HepG2 (cell line): Measurements from ENCODE around the gene GPATCH3. TPM values are rescaled to one million over a fixed set of nuclear protein-coding genes. Genes with fewer than 3 reads are reported as not detected.
A peak's percentile ranks its signal among the peaks of the same experiment; 100 is the strongest.

Experiments
- ARID2 ChIP-seq: sonication (generic); formaldehyde crosslinking; IDR thresholded peaks from 2 replicates; pipeline ENCODE4 v1.8.1; 2022; ENCODE audit warnings: mild to moderate bottlenecking, missing genetic modification reagents, borderline replicate concordance
- CBX2 ChIP-seq, 2 experiments: fragments of 200-600 bp in 1 of 2; sonication (generic); formaldehyde crosslinking in 1 of 2; IDR thresholded peaks; 2 replicates each; pipeline versions ENCODE4 v1.7.0 to v1.8.1; 2018 to 2022; ENCODE audit warnings: low read depth in 2 of 2, low read length in 1 of 2, mild to moderate bottlenecking in 1 of 2, missing genetic modification reagents in 1 of 2
- ETV6 ChIP-seq: sonication (generic); formaldehyde crosslinking; conservative IDR thresholded peaks from 2 replicates; pipeline ENCODE4 v1.4.0; 2020; ENCODE audit warnings: missing genetic modification reagents
- IRF2 ChIP-seq: IDR thresholded peaks from 2 replicates; pipeline ENCODE4 v1.6.1; 2018; ENCODE audit warnings: missing genetic modification reagents, missing compliant biosample characterization
- NKX3-1 ChIP-seq: sonication (generic); formaldehyde crosslinking; IDR thresholded peaks from 2 replicates; pipeline ENCODE4 v1.5.0; 2020; ENCODE audit warnings: missing genetic modification reagents
- NR3C1 ChIP-seq: sonication (generic); formaldehyde crosslinking; IDR thresholded peaks from 2 replicates; pipeline ENCODE4 v1.4.0; 2020; ENCODE audit warnings: missing genetic modification reagents
- SMC3 ChIP-seq: IDR thresholded peaks from 2 replicates; pipeline ENCODE4 v1.6.1; 2011; ENCODE audit warnings: low read length, improper control_type of control experiment
- U2AF2 ChIP-seq: fragments of 200-400 bp; formaldehyde crosslinking; IDR thresholded peaks from 2 replicates; pipeline ENCODE4 v1.6.1; 2017; ENCODE audit warnings: low read depth, mild to moderate bottlenecking, low read length
- ZBTB38 ChIP-seq: sonication (generic); formaldehyde crosslinking; IDR thresholded peaks from 2 replicates; pipeline ENCODE4 v1.5.1; 2020; ENCODE audit warnings: mild to moderate bottlenecking, missing genetic modification reagents
- ZNF564 ChIP-seq: sonication (generic); formaldehyde crosslinking; IDR thresholded peaks from 2 replicates; pipeline ENCODE4 v1.8.1; 2023; ENCODE audit warnings: mild to moderate bottlenecking, missing genetic modification reagents
- polyA plus RNA-seq, 8 experiments: library from polyadenylated mRNA; depleted of rRNA in 3 of 8; stranded (reverse) in 7 of 8; unstranded in 1 of 8; fragments of >200 nt; fragmentation: Illumina TruSeq in 4 of 8; extraction: Trizol in 4 of 8; gene quantifications; 2 replicates each; pipeline versions ENCODE4 v1.2.1 to v1.2.3, GENCODE V29; 2011 to 2016; ENCODE audit warnings: low read depth in 4 of 8, missing spikeins in 1 of 8, mixed read lengths in 1 of 8; ENCODE audit not compliant: insufficient read depth in 1 of 8
- total RNA-seq, 5 experiments: library from RNA; depleted of rRNA; stranded (reverse); fragments of >200 nt; fragmentation: Illumina TruSeq; extraction: Trizol; gene quantifications; 2 replicates each; pipeline ENCODE4 v1.2.3, GENCODE V29; 2016; ENCODE audit warnings: low read depth in 1 of 5
- TF ChIP-seq, protein P1 (sequence below): sonication (generic); formaldehyde crosslinking; IDR thresholded peaks from 2 replicates; pipeline ENCODE4 v1.4.0; 2020; ENCODE audit warnings: mild to moderate bottlenecking, missing genetic modification reagents
- TF ChIP-seq, protein P2 (sequence below): sonication (generic); formaldehyde crosslinking; IDR thresholded peaks from 2 replicates; pipeline ENCODE4 v1.4.0; 2020; ENCODE audit warnings: missing genetic modification reagents, borderline replicate concordance
- TF ChIP-seq, protein P3 (sequence below): sonication (generic); formaldehyde crosslinking; IDR thresholded peaks from 2 replicates; pipeline ENCODE4 v1.5.1; 2020; ENCODE audit warnings: mild to moderate bottlenecking, missing genetic modification reagents, moderate library complexity
- TF ChIP-seq, protein P4 (sequence below), 2 experiments: sonication (generic) in 1 of 2; formaldehyde crosslinking in 1 of 2; IDR thresholded peaks; 2 replicates each; pipeline versions ENCODE4 v1.5.1 to v1.6.1; 2011 to 2020; ENCODE audit warnings: borderline replicate concordance in 1 of 2, low read depth in 1 of 2, low read length in 1 of 2, mild to moderate bottlenecking in 1 of 2, missing genetic modification reagents in 1 of 2, moderate library complexity in 1 of 2

The GPATCH3 gene
- total and polyA plus RNA-seq, 2 of the 13 experiments (the other 11 are each of a cell fraction or from before 2014, with no cell fraction given) = 8.3 to 11.0 TPM

DNA sequence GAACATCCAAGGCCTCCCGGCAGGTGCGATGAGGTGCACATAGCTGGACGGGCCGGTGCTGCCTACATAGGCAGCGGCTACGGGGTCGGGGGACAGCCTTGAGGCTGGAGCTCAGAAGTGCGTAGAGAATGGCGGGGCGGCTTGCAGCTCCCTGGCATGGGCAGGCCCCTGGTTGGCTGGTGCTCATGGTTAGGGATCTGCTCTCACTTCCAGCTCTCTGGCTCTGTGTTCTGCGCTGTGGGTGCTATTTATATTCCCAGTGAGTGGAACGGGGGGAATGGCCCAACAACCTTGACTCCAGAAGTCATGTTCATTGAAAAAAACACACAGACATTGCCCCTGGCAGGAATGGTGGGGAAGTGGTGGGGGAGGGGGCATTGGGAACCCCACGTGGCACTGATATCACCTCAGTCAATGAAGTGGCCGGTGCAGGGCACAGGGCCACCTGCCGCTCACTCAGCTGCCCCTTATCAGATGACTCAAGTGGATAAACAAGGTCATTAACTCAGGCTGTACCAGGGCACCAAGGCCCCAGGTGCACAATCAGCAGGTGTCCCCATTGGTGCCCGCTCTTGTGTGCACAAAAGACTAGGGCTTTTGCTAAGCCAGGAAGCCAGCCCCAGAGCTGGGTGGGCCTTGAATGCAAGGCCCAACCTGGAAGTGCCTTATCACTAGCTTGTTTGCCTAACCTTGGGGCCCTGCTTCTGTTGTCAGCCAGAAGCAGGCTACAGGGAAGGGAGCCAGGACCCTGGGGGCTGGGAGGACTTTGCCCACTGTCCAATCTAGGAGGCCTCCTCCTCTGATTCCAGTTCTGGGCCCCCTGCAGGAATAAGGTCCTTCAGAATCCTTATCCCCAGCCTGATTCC, 13.7 kb upstream of the GPATCH3 start, which contains the start of gene NR0B2 (continued):
- TF ChIP-seq ARID2 (CRISPR knock-in tag) (no peak), CBX2 (IDR thresholded peaks at IDR 0.05; ENCODE audit: low read depth, low read length) (no peak), CBX2 (CRISPR knock-in tag; IDR thresholded peaks at IDR 0.05; ENCODE audit: low read depth) (no peak), NKX3-1 (peak; percentile 52), NR3C1 (CRISPR knock-in tag) (no peak), IRF2 (CRISPR knock-in tag) (peak; percentile 91), SMC3 (peak; percentile 9; the same call in 1 of the 2 replicates), ETV6 (CRISPR knock-in tag) (peak; percentile 44; the same call in 1 of the 2 replicates), U2AF2 (no peak; the same call in 1 of the 2 replicates), ZBTB38 (CRISPR knock-in tag) (peak; percentile 41), ZNF564 (CRISPR knock-in tag) (peak; percentile 93; the same call in 1 of the 2 replicates)
- TF ChIP-seq, protein P1, sequence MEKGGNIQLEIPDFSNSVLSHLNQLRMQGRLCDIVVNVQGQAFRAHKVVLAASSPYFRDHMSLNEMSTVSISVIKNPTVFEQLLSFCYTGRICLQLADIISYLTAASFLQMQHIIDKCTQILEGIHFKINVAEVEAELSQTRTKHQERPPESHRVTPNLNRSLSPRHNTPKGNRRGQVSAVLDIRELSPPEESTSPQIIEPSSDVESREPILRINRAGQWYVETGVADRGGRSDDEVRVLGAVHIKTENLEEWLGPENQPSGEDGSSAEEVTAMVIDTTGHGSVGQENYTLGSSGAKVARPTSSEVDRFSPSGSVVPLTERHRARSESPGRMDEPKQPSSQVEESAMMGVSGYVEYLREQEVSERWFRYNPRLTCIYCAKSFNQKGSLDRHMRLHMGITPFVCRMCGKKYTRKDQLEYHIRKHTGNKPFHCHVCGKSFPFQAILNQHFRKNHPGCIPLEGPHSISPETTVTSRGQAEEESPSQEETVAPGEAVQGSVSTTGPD = peak; percentile 92; the same call in 1 of the 2 replicates
- TF ChIP-seq, protein P2, sequence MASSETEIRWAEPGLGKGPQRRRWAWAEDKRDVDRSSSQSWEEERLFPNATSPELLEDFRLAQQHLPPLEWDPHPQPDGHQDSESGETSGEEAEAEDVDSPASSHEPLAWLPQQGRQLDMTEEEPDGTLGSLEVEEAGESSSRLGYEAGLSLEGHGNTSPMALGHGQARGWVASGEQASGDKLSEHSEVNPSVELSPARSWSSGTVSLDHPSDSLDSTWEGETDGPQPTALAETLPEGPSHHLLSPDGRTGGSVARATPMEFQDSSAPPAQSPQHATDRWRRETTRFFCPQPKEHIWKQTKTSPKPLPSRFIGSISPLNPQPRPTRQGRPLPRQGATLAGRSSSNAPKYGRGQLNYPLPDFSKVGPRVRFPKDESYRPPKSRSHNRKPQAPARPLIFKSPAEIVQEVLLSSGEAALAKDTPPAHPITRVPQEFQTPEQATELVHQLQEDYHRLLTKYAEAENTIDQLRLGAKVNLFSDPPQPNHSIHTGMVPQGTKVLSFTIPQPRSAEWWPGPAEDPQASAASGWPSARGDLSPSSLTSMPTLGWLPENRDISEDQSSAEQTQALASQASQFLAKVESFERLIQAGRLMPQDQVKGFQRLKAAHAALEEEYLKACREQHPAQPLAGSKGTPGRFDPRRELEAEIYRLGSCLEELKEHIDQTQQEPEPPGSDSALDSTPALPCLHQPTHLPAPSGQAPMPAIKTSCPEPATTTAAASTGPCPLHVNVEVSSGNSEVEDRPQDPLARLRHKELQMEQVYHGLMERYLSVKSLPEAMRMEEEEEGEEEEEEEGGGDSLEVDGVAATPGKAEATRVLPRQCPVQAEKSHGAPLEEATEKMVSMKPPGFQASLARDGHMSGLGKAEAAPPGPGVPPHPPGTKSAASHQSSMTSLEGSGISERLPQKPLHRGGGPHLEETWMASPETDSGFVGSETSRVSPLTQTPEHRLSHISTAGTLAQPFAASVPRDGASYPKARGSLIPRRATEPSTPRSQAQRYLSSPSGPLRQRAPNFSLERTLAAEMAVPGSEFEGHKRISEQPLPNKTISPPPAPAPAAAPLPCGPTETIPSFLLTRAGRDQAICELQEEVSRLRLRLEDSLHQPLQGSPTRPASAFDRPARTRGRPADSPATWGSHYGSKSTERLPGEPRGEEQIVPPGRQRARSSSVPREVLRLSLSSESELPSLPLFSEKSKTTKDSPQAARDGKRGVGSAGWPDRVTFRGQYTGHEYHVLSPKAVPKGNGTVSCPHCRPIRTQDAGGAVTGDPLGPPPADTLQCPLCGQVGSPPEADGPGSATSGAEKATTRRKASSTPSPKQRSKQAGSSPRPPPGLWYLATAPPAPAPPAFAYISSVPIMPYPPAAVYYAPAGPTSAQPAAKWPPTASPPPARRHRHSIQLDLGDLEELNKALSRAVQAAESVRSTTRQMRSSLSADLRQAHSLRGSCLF (CRISPR knock-in tag) = no peak; the same call in 1 of the 2 replicates
- TF ChIP-seq, protein P3, sequence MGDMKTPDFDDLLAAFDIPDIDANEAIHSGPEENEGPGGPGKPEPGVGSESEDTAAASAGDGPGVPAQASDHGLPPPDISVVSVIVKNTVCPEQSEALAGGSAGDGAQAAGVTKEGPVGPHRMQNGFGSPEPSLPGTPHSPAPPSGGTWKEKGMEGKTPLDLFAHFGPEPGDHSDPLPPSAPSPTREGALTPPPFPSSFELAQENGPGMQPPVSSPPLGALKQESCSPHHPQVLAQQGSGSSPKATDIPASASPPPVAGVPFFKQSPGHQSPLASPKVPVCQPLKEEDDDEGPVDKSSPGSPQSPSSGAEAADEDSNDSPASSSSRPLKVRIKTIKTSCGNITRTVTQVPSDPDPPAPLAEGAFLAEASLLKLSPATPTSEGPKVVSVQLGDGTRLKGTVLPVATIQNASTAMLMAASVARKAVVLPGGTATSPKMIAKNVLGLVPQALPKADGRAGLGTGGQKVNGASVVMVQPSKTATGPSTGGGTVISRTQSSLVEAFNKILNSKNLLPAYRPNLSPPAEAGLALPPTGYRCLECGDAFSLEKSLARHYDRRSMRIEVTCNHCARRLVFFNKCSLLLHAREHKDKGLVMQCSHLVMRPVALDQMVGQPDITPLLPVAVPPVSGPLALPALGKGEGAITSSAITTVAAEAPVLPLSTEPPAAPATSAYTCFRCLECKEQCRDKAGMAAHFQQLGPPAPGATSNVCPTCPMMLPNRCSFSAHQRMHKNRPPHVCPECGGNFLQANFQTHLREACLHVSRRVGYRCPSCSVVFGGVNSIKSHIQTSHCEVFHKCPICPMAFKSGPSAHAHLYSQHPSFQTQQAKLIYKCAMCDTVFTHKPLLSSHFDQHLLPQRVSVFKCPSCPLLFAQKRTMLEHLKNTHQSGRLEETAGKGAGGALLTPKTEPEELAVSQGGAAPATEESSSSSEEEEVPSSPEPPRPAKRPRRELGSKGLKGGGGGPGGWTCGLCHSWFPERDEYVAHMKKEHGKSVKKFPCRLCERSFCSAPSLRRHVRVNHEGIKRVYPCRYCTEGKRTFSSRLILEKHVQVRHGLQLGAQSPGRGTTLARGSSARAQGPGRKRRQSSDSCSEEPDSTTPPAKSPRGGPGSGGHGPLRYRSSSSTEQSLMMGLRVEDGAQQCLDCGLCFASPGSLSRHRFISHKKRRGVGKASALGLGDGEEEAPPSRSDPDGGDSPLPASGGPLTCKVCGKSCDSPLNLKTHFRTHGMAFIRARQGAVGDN (CRISPR knock-in tag) = peak; percentile 97
- TF ChIP-seq, protein P4, sequence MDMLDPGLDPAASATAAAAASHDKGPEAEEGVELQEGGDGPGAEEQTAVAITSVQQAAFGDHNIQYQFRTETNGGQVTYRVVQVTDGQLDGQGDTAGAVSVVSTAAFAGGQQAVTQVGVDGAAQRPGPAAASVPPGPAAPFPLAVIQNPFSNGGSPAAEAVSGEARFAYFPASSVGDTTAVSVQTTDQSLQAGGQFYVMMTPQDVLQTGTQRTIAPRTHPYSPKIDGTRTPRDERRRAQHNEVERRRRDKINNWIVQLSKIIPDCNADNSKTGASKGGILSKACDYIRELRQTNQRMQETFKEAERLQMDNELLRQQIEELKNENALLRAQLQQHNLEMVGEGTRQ (IDR thresholded peaks at IDR 0.05; ENCODE audit: low read depth, low read length) = peak; percentile 77
- TF ChIP-seq, protein P4 (CRISPR knock-in tag; IDR thresholded peaks at IDR 0.05; ENCODE audit: borderline replicate concordance) = peak; percentile 85
